Fibroblast of lung (primary cell): ENCODE measurements around the gene KLHL26. TPM values are rescaled to one million over a fixed set of nuclear protein-coding genes. Genes with fewer than 3 reads are reported as not detected.
A peak's percentile ranks its signal among the peaks of the same experiment; 100 is the strongest.

Source experiments
- DNase-seq, 2 donors: peaks; one replicate each; pipeline versions ENCODE4 v3.0.0 to v3.0.0-alpha.2; 2010; ENCODE audit warnings: low read depth in 2 of 2
- H2AFZ ChIP-seq: 2 replicates; pipeline ENCODE4 v1.5.1; 2012; ENCODE audit warnings: low read length, control low read depth, inconsistent platforms
- H3K27ac ChIP-seq: 2 replicates; pipeline ENCODE4 v1.5.1; 2011; ENCODE audit warnings: low read length, control low read depth; ENCODE audit not compliant: insufficient read depth
- H3K27me3 ChIP-seq: 2 replicates; pipeline ENCODE4 v1.5.1; 2011; ENCODE audit warnings: mild to moderate bottlenecking, low read length; ENCODE audit not compliant: control insufficient read depth, insufficient read depth
- H3K36me3 ChIP-seq: 2 replicates; pipeline ENCODE4 v1.5.1; 2011; ENCODE audit warnings: low read length; ENCODE audit not compliant: control insufficient read depth, insufficient read depth
- H3K4me1 ChIP-seq: 2 replicates; pipeline ENCODE4 v1.5.1; 2011; ENCODE audit warnings: low read length; ENCODE audit not compliant: control insufficient read depth, insufficient read depth; ENCODE audit errors: extremely low read depth
- H3K4me2 ChIP-seq: 2 replicates; pipeline ENCODE4 v1.5.1; 2011; ENCODE audit warnings: low read length, control low read depth; ENCODE audit not compliant: insufficient read depth; ENCODE audit errors: extremely low read depth
- H3K4me3 ChIP-seq, 4 experiments: fragments of 200-600 bp in 1 of 4; sonication (generic) in 1 of 4; replicated peaks in 1 of 4; 2 replicates each; pipeline ENCODE4 v1.5.1; 2011 to 2016; ENCODE audit warnings: low read length in 4 of 4, low read depth in 3 of 4, mild to moderate bottlenecking in 3 of 4, control low read depth in 2 of 4, inconsistent platforms in 1 of 4, mixed read lengths in 1 of 4; ENCODE audit not compliant: insufficient read depth in 1 of 4; ENCODE audit errors: control extremely low read depth in 1 of 4
- H3K79me2 ChIP-seq: 2 replicates; pipeline ENCODE4 v1.5.1; 2012; ENCODE audit warnings: mild to moderate bottlenecking, low read length, inconsistent platforms; ENCODE audit not compliant: control insufficient read depth, insufficient read depth
- H3K9ac ChIP-seq: 2 replicates; pipeline ENCODE4 v1.5.1; 2011; ENCODE audit warnings: mild to moderate bottlenecking, low read length, control low read depth; ENCODE audit not compliant: insufficient read depth
- H3K9me3 ChIP-seq: 2 replicates; pipeline ENCODE4 v1.5.1; 2012; ENCODE audit warnings: low read depth, low read length; ENCODE audit not compliant: control insufficient read depth, insufficient read depth
- H4K20me1 ChIP-seq: 2 replicates; pipeline ENCODE4 v1.5.1; 2011; ENCODE audit warnings: low read length; ENCODE audit not compliant: control insufficient read depth, insufficient read depth; ENCODE audit errors: extremely low read depth
- EZH2 ChIP-seq: IDR thresholded peaks from 2 replicates; pipeline ENCODE4 v1.5.1; 2012; ENCODE audit warnings: low read length, control low read depth, mild to moderate bottlenecking; ENCODE audit errors: missing control alignments
- polyA plus RNA-seq, 2 donors: library from polyadenylated mRNA; depleted of rRNA in 1 of 2; stranded (reverse) in 1 of 2; unstranded in 1 of 2; fragments of >200 nt; gene quantifications; 2 replicates each; pipeline ENCODE4 v1.2.1, GENCODE V29; 2011 to 2012; ENCODE audit warnings: missing spikeins in 1 of 2
- total RNA-seq: library from RNA; depleted of rRNA; stranded (reverse); fragments of >200 nt; gene quantifications from 2 replicates; pipeline ENCODE4 v1.2.1, GENCODE V29; 2014
- TF ChIP-seq, protein P1 (sequence below), 2 donors: IDR thresholded peaks in 1 of 2; conservative IDR thresholded peaks in 1 of 2; 1 replicate in 1 of 2; 2 replicates in 1 of 2; pipeline ENCODE4 v1.5.1; 2011 to 2012; ENCODE audit warnings: low read length in 2 of 2, control low read depth in 1 of 2, inconsistent platforms in 1 of 2, low read depth in 1 of 2, mild to moderate bottlenecking in 1 of 2

Gene KLHL26
- total and polyA plus RNA-seq, 2 donors (not counting 1 experiment from before 2014, with no cell fraction given) = 1.4 to 3.5 TPM

DNA sequence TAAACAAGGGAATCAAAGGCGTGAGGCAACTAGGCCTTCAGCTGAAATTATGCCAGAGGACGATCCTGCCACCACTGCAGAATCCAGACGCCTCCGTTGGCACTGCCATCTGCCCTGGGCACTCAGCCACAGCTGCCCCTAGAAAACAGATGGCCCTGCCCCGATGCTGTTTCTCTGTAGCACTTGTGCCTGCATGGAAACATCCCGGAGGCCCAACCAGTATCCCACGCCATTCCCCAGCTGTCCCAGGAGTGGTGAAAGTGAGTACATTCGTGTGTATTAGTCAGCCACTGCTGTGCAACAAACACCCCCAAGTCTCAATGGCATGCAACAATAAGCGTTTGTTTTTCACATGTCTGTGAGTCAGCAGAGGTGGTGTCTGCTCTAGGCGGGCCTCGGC is 37.8 kb downstream of the KLHL26 start:
- no peak overlapping the region for H3K4me2 ChIP-seq
- no peaks in the 10 kb centered on the region for H3K79me2 ChIP-seq
- DNase-seq = peak in 1 of 2 donors; percentile 45
- no peak overlapping the region for H3K4me3 ChIP-seq
- no peaks in the 10 kb centered on the region for H3K27me3 ChIP-seq
- no peak overlapping the region for H3K9ac ChIP-seq
- no peaks in the 10 kb centered on the region for H4K20me1 ChIP-seq
- H3K4me1 ChIP-seq = peaks cover 12% of the 10 kb centered on the region
- H2AFZ ChIP-seq = no peak overlapping the region
- TF ChIP-seq EZH2 = no peak
- TF ChIP-seq, protein P1, sequence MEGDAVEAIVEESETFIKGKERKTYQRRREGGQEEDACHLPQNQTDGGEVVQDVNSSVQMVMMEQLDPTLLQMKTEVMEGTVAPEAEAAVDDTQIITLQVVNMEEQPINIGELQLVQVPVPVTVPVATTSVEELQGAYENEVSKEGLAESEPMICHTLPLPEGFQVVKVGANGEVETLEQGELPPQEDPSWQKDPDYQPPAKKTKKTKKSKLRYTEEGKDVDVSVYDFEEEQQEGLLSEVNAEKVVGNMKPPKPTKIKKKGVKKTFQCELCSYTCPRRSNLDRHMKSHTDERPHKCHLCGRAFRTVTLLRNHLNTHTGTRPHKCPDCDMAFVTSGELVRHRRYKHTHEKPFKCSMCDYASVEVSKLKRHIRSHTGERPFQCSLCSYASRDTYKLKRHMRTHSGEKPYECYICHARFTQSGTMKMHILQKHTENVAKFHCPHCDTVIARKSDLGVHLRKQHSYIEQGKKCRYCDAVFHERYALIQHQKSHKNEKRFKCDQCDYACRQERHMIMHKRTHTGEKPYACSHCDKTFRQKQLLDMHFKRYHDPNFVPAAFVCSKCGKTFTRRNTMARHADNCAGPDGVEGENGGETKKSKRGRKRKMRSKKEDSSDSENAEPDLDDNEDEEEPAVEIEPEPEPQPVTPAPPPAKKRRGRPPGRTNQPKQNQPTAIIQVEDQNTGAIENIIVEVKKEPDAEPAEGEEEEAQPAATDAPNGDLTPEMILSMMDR (conservative IDR thresholded peaks at IDR 0.05 in 1 of 2, IDR thresholded peaks at IDR 0.05 in 1 of 2; ENCODE audit: low read depth in 1 of 2, low read length in 2 of 2) = no peak
- H3K36me3 ChIP-seq = no peaks in the 10 kb centered on the region
- H3K9me3 ChIP-seq = no peaks in the 10 kb centered on the region
- no peak overlapping the region for H3K27ac ChIP-seq

DNA sequence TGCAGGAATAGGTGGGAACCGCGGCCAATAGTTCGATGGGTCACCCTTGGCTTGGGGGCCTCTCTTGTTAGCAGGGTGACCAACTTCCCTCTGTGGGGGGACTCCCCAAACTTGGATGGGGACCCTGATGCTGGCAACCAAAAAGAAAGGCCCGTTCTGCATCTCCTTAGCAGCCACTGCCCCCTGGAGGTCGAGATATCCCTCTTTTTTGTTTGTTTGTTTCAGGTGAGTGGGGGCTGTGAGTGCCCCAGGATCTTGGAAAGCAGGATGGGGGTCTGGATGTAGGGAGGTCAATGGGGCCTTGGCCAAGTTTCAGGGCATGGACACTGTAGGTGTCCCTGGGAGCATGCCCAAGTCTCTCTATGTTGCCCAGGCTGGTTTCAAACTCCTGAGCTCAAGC is 39.0 kb downstream of the KLHL26 start:
- Histone ChIP-seq H3K79me2 (no peaks in the 10 kb centered on the region), H3K9me3 (no peaks in the 10 kb centered on the region), H3K4me2 (no peak overlapping the region), H3K36me3 (no peaks in the 10 kb centered on the region), H3K9ac (no peak overlapping the region), H2AFZ (no peak overlapping the region), H3K27me3 (no peaks in the 10 kb centered on the region), H3K4me1 (peaks cover 12% of the 10 kb centered on the region), H3K27ac (no peak overlapping the region), H4K20me1 (no peaks in the 10 kb centered on the region), H3K4me3 (no peak overlapping the region)
- peak in 1 of 2 donors; percentile 16 for DNase-seq
- TF ChIP-seq, protein P1 (conservative IDR thresholded peaks at IDR 0.05 in 1 of 2, IDR thresholded peaks at IDR 0.05 in 1 of 2; ENCODE audit: low read depth in 1 of 2, low read length in 2 of 2) = peak; percentile 34 to 48
- no peak for TF ChIP-seq EZH2

DNA sequence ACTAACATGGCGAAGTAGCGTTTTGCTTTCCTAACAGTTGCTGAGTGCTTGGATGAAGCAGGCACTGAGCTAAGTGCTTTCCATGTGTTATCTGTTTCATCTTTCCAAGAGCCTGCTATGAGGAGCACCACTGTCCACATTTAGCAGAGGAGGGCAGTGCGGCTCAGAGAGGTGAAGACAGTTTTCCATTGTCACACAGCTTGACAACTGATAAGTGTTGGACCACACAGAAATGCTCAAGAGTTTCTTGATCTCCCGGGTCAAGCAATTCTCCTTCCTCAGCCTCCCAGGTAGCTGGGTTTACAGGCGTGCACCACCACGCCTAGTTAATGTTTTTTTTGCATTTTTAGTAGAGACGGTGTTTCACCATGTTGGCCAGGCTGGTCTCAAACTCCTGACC is 39.9 kb downstream of the KLHL26 start:
- no peaks in the 10 kb centered on the region for H3K79me2 ChIP-seq
- H3K4me1 ChIP-seq = peaks cover 12% of the 10 kb centered on the region
- no peak overlapping the region for H2AFZ ChIP-seq
- no peaks in the 10 kb centered on the region for H4K20me1 ChIP-seq
- no peak overlapping the region for H3K9ac ChIP-seq
- H3K27me3 ChIP-seq = no peaks in the 10 kb centered on the region
- H3K4me3 ChIP-seq = no peak overlapping the region
- H3K9me3 ChIP-seq = no peaks in the 10 kb centered on the region
- DNase-seq = no peak
- no peaks in the 10 kb centered on the region for H3K36me3 ChIP-seq
- no peak overlapping the region for H3K4me2 ChIP-seq
- no peak overlapping the region for H3K27ac ChIP-seq
- TF ChIP-seq EZH2 = no peak
- TF ChIP-seq, protein P1 (conservative IDR thresholded peaks at IDR 0.05 in 1 of 2, IDR thresholded peaks at IDR 0.05 in 1 of 2; ENCODE audit: low read depth in 1 of 2, low read length in 2 of 2) = no peak
